Central memory CD4-positive, alpha-beta T cell (primary cell): Measurements from ENCODE around the gene MAML3.

Source experiments
- DNase-seq: peaks from one replicate; pipeline ENCODE4 v3.0.0; 2022

The MAML3 gene

GRCh38 chr4:139799615-139800014 is 354.4 kb downstream of the MAML3 start:
- no peak for DNase-seq

- DNase-seq, result no peak
Measured at GRCh38 chr4:139798456-139798855, 355.5 kb downstream of the MAML3 start.

GRCh38 chr4:139797287-139797686 is 356.7 kb downstream of the MAML3 start:
- DNase-seq, result no peak

GRCh38 chr4:139795527-139796314 is 358.3 kb downstream of the MAML3 start:
- DNase-seq, result no peak

- DNase-seq, result no peak
Measured at GRCh38 chr4:139794158-139794954, 359.6 kb downstream of the MAML3 start.

GRCh38 chr4:139791681-139792080 is 362.3 kb downstream of the MAML3 start:
- DNase-seq, result no peak

- no peak for DNase-seq
Measured at GRCh38 chr4:139790291-139790690, 363.7 kb downstream of the MAML3 start.

- DNase-seq, result no peak
Measured at GRCh38 chr4:139789096-139789654, 364.8 kb downstream of the MAML3 start.

GRCh38 chr4:139786494-139787354 is 367.3 kb downstream of the MAML3 start:
- DNase-seq, result no peak

GRCh38 chr4:139785356-139785755 is 368.6 kb downstream of the MAML3 start:
- no peak for DNase-seq

GRCh38 chr4:139783741-139784484 is 370.1 kb downstream of the MAML3 start:
- no peak for DNase-seq

- DNase-seq, result no peak
Measured at GRCh38 chr4:139782926-139783522, 371.0 kb downstream of the MAML3 start.

GRCh38 chr4:139781066-139781465 is 372.9 kb downstream of the MAML3 start:
- DNase-seq, result no peak

GRCh38 chr4:139779691-139780090 is 374.3 kb downstream of the MAML3 start:
- no peak for DNase-seq

GRCh38 chr4:139777757-139778156 is 376.2 kb downstream of the MAML3 start:
- no peak for DNase-seq

- DNase-seq, result no peak
Measured at GRCh38 chr4:139776235-139776634, 377.7 kb downstream of the MAML3 start.

- no peak for DNase-seq
Measured at GRCh38 chr4:139774759-139775487, 379.1 kb downstream of the MAML3 start.

GRCh38 chr4:139773560-139774318 is 380.2 kb downstream of the MAML3 start:
- no peak for DNase-seq

GRCh38 chr4:139770361-139770760 is 383.6 kb downstream of the MAML3 start:
- DNase-seq, result no peak

- no peak for DNase-seq
Measured at GRCh38 chr4:139769364-139769763, 384.6 kb downstream of the MAML3 start.
